GM18861 (cell line): Measurements from ENCODE around the gene VAMP8.
"Not testable (repeated sequence)": the region's sequence is repeated elsewhere in the genome, so short reads cannot be mapped to it uniquely, and the experiment has no call there.

Experiments
- ATAC-seq: cut with Tn5 transposase; IDR thresholded peaks from one replicate; pipeline ENCODE4 v1.9.1; 2021; ENCODE audit not compliant: unreplicated experiment

VAMP8 gene

GRCh38 chr2:85615413-85615728 lies 38.0 kb downstream of the VAMP8 start:
- no peak for ATAC-seq

DNA sequence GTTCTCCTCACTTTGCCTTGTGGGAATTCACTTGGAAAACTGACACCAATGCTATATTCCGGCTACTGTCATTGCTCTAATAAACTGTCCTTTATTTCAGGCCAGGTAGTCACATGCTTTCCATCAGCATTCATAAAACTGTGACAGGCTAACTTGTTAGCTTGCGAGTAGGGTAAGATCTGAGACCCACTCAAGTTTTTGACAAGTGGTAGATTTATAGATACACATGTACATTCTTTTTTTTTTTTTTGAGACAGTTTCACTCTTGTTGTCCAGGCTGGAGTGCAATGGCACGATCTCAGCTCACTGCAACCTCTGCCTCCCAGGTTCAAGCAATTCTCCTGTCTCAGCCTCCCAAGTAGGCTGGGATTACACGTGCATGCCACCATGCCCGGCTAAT lies 40.3 kb downstream of the VAMP8 start:
- not testable (repeated sequence) for ATAC-seq

GRCh38 chr2:85619617-85620016 lies 42.2 kb downstream of the VAMP8 start:
- no peak for ATAC-seq

GRCh38 chr2:85621338-85621737 lies 44.0 kb downstream of the VAMP8 start:
- ATAC-seq: no peak

GRCh38 chr2:85623991-85624390 lies 46.6 kb downstream of the VAMP8 start:
- no peak for ATAC-seq

- ATAC-seq: peak; percentile 57
These were observed 51.3 kb downstream of the VAMP8 start for GRCh38 chr2:85628658-85629057.

- ATAC-seq: no peak
These were observed 53.9 kb downstream of the VAMP8 start for GRCh38 chr2:85631316-85631715.
